ENCODE results near the gene MANEAL. TPM values are rescaled to one million over a fixed set of nuclear protein-coding genes. Genes with fewer than 3 reads are reported as not detected.
"Not testable (repeated sequence)": the region's sequence is repeated elsewhere in the genome, so short reads cannot be mapped to it uniquely, and the experiment has no call there.

MANEAL gene
- polyA plus RNA-seq (ENCODE audit: insufficient read length in 4 of 4) = 1 to 10 TPM; 3.5 to 5.5 (median 4.7) TPM

GRCh38 chr1:37793773-37794371 is at the start of gene MANEAL:
Gene MANEAL (plus strand): TSS chr1:37793847. CDS start chr1:37794183, 336 bp downstream.
- no peak for DNase-seq (ENCODE audit: low read depth in 4 of 4, low spot score in 2 of 4)

- DNase-seq (ENCODE audit: low read depth in 4 of 4, low spot score in 2 of 4) = no peak
These were observed 46.8 kb upstream of the MANEAL start for GRCh38 chr1:37746806-37747205.

- DNase-seq (ENCODE audit: low read depth in 4 of 4, low spot score in 2 of 4) = no peak
These were observed 45.1 kb upstream of the MANEAL start for GRCh38 chr1:37748565-37748964.

GRCh38 chr1:37752213-37752582 is 41.4 kb upstream of the MANEAL start:
- no peak for DNase-seq (ENCODE audit: low read depth in 4 of 4, low spot score in 2 of 4)

- peak in 1 of 4 donors; percentile 6 for DNase-seq (ENCODE audit: low read depth in 4 of 4, low spot score in 2 of 4)
These were observed 40.8 kb upstream of the MANEAL start for GRCh38 chr1:37752583-37753471.

- no peak for DNase-seq (ENCODE audit: low read depth in 4 of 4, low spot score in 2 of 4)
These were observed 40.0 kb upstream of the MANEAL start for GRCh38 chr1:37753473-37754321.

- DNase-seq (ENCODE audit: low read depth in 4 of 4, low spot score in 2 of 4) = no peak
These were observed 38.4 kb upstream of the MANEAL start for GRCh38 chr1:37755290-37755689.

GRCh38 chr1:37755951-37756560 is 37.6 kb upstream of the MANEAL start:
- DNase-seq (ENCODE audit: low read depth in 4 of 4, low spot score in 2 of 4) = no peak

- DNase-seq (ENCODE audit: low read depth in 4 of 4, low spot score in 2 of 4) = no peak
These were observed 34.2 kb upstream of the MANEAL start for GRCh38 chr1:37759451-37759850.

GRCh38 chr1:37761416-37762095 is 32.1 kb upstream of the MANEAL start:
- DNase-seq (ENCODE audit: low read depth in 4 of 4, low spot score in 2 of 4) = no peak

GRCh38 chr1:37762516-37762915 is 31.1 kb upstream of the MANEAL start:
- no peak for DNase-seq (ENCODE audit: low read depth in 4 of 4, low spot score in 2 of 4)

GRCh38 chr1:37763791-37764413 is 29.7 kb upstream of the MANEAL start:
- DNase-seq (ENCODE audit: low read depth in 4 of 4, low spot score in 2 of 4) = no peak

- peak; percentile 15 to 65 (median 52) for DNase-seq (ENCODE audit: low read depth in 4 of 4, low spot score in 2 of 4)
These were observed 29.2 kb upstream of the MANEAL start for GRCh38 chr1:37764414-37764825.

- no peak for DNase-seq (ENCODE audit: low read depth in 4 of 4, low spot score in 2 of 4)
These were observed 28.7 kb upstream of the MANEAL start, which contains the start of gene EPHA10 for GRCh38 chr1:37764888-37765441. Gene EPHA10 (minus strand): TSS chr1:37765120. CDS start chr1:37765066, 54 bp downstream.

GRCh38 chr1:37765916-37766664 is 27.6 kb upstream of the MANEAL start:
- DNase-seq (ENCODE audit: low read depth in 4 of 4, low spot score in 2 of 4) = no peak

- DNase-seq (ENCODE audit: low read depth in 4 of 4, low spot score in 2 of 4) = no peak
These were observed 26.2 kb upstream of the MANEAL start for GRCh38 chr1:37767488-37767887.

- not testable (repeated sequence) for DNase-seq (ENCODE audit: low read depth in 4 of 4, low spot score in 2 of 4)
These were observed 22.2 kb upstream of the MANEAL start for GRCh38 chr1:37771440-37771839.

- no peak for DNase-seq (ENCODE audit: low read depth in 4 of 4, low spot score in 2 of 4)
These were observed 16.6 kb upstream of the MANEAL start for GRCh38 chr1:37776946-37777516.
